IPS-NIHi11 (cell line): Measurements from ENCODE around the gene GALNS.

Source experiments
- DNase-seq: peaks from one replicate; pipeline ENCODE4 v3.0.0; 2012; ENCODE audit warnings: mixed read lengths, low spot score

The GALNS gene

GRCh38 chr16:88876942-88877526, 20.3 kb upstream of the GALNS start:
- no peak for DNase-seq

- DNase-seq: no peak
Observed at GRCh38 chr16:88875703-88876234, 19.0 kb upstream of the GALNS start.

- DNase-seq: no peak
Observed at GRCh38 chr16:88874938-88875599, 18.3 kb upstream of the GALNS start.

- no peak for DNase-seq
Observed at GRCh38 chr16:88872650-88873331, 16.0 kb upstream of the GALNS start.

GRCh38 chr16:88871730-88872416, 15.1 kb upstream of the GALNS start:
- DNase-seq: no peak

- DNase-seq: no peak
Observed at GRCh38 chr16:88871349-88871702, 14.6 kb upstream of the GALNS start.

- DNase-seq: no peak
Observed at GRCh38 chr16:88870608-88871348, 14.0 kb upstream of the GALNS start.

- no peak for DNase-seq
Observed at GRCh38 chr16:88869673-88869980, 12.9 kb upstream of the GALNS start.

- no peak for DNase-seq
Observed at GRCh38 chr16:88868974-88869672, 12.4 kb upstream of the GALNS start.

- no peak for DNase-seq
Observed at GRCh38 chr16:88867581-88868246, 11.0 kb upstream of the GALNS start.

- DNase-seq: no peak
Observed at GRCh38 chr16:88866151-88866920, 9.6 kb upstream of the GALNS start, which contains the start of gene PABPN1L. TSS of gene PABPN1L (minus strand) at chr16:88866660. CDS start at chr16:88866606, 54 bp downstream.

GRCh38 chr16:88865742-88866141, 9.0 kb upstream of the GALNS start:
- no peak for DNase-seq

- DNase-seq: no peak
Observed at GRCh38 chr16:88865310-88865709, 8.6 kb upstream of the GALNS start.

GRCh38 chr16:88864521-88864920, 7.8 kb upstream of the GALNS start:
- DNase-seq: no peak

- DNase-seq: no peak
Observed at GRCh38 chr16:88864099-88864498, 7.4 kb upstream of the GALNS start.

GRCh38 chr16:88863426-88863825, 6.7 kb upstream of the GALNS start:
- DNase-seq: no peak

GRCh38 chr16:88862968-88863367, 6.2 kb upstream of the GALNS start:
- DNase-seq: no peak

GRCh38 chr16:88861359-88861758, 4.6 kb upstream of the GALNS start:
- no peak for DNase-seq

GRCh38 chr16:88859381-88860091, 2.8 kb upstream of the GALNS start:
- DNase-seq: no peak
